HEK293 (cell line): ENCODE results near the gene FAM89A.
A peak's percentile ranks its signal among the peaks of the same experiment; 100 is the strongest.

Experiments
- HOXD13 ChIP-seq: sonication (generic); formaldehyde crosslinking; IDR thresholded peaks from 2 replicates; pipeline ENCODE4 v1.8.0; 2022; ENCODE audit warnings: missing genetic modification reagents, borderline replicate concordance
- RBAK ChIP-seq: fragments of 450-650 bp; formaldehyde crosslinking; IDR thresholded peaks from 2 replicates; pipeline ENCODE4 v1.5.1; 2016; ENCODE audit warnings: missing biosample characterization, missing genetic modification characterization
- REPIN1 ChIP-seq: fragments of 450-650 bp; formaldehyde crosslinking; IDR thresholded peaks from 2 replicates; pipeline ENCODE4 v1.5.1; 2017; ENCODE audit warnings: missing biosample characterization, missing genetic modification characterization, low read depth
- REST ChIP-seq: fragments of 450-650 bp; formaldehyde crosslinking; IDR thresholded peaks from 2 replicates; pipeline ENCODE4 v1.5.1; 2016; ENCODE audit warnings: missing biosample characterization, missing genetic modification characterization
- SALL2 ChIP-seq: fragments of 450-650 bp; formaldehyde crosslinking; IDR thresholded peaks from 2 replicates; pipeline ENCODE4 v1.5.0; 2017; ENCODE audit warnings: missing biosample characterization, mild to moderate bottlenecking, missing genetic modification characterization, borderline replicate concordance
- TCF7L2 ChIP-seq: IDR thresholded peaks from 2 replicates; pipeline ENCODE4 v1.6.1; 2011; ENCODE audit warnings: low read depth, mild to moderate bottlenecking, inconsistent platforms, low read length, moderate library complexity, borderline replicate concordance
- WT1 ChIP-seq: fragments of 450-650 bp; formaldehyde crosslinking; IDR thresholded peaks from 2 replicates; pipeline ENCODE4 v1.5.1; 2016; ENCODE audit warnings: missing biosample characterization, missing genetic modification characterization
- ZBTB20 ChIP-seq: fragments of 450-650 bp; formaldehyde crosslinking; IDR thresholded peaks from 2 replicates; pipeline ENCODE4 v1.5.1; 2016; ENCODE audit warnings: missing biosample characterization, missing genetic modification characterization
- ZBTB7A ChIP-seq: fragments of 450-650 bp; formaldehyde crosslinking; IDR thresholded peaks from 2 replicates; pipeline ENCODE4 v1.5.1; 2016; ENCODE audit warnings: low read depth, missing biosample characterization, missing genetic modification characterization
- ZBTB8A ChIP-seq: fragments of 450-650 bp; formaldehyde crosslinking; IDR thresholded peaks from 2 replicates; pipeline ENCODE4 v1.5.1; 2016; ENCODE audit warnings: missing biosample characterization, missing genetic modification characterization
- ZFHX2 ChIP-seq: fragments of 450-650 bp; formaldehyde crosslinking; conservative IDR thresholded peaks from 2 replicates; pipeline ENCODE4 v1.5.1; 2016; ENCODE audit warnings: missing biosample characterization, missing genetic modification characterization
- ZNF19 ChIP-seq: fragments of 450-650 bp; formaldehyde crosslinking; IDR thresholded peaks from 2 replicates; pipeline ENCODE4; 2016; ENCODE audit warnings: missing biosample characterization, missing genetic modification characterization, low read depth
- ZNF202 ChIP-seq: fragments of 450-650 bp; formaldehyde crosslinking; IDR thresholded peaks from 2 replicates; pipeline ENCODE4 v1.5.1; 2016; ENCODE audit warnings: missing biosample characterization, missing genetic modification characterization, borderline replicate concordance
- ZNF274 ChIP-seq, 2 experiments: fragments of 200-500 bp in 1 of 2; fragments of 450-650 bp in 1 of 2; sonication (Bioruptor generic) in 1 of 2; formaldehyde crosslinking in 1 of 2; IDR thresholded peaks; 2 replicates each; pipeline versions ENCODE4 v1.5.1 to v1.6.1; 2014 to 2016; ENCODE audit warnings: borderline replicate concordance in 1 of 2, inconsistent platforms in 1 of 2, low read length in 1 of 2, missing biosample characterization in 1 of 2, missing genetic modification characterization in 1 of 2
- ZNF354C ChIP-seq: fragments of 450-650 bp; formaldehyde crosslinking; IDR thresholded peaks from 2 replicates; pipeline ENCODE4 v1.5.1; 2016; ENCODE audit warnings: missing biosample characterization, missing genetic modification characterization, low read depth, borderline replicate concordance
- ZNF362 ChIP-seq: fragments of 450-650 bp; formaldehyde crosslinking; IDR thresholded peaks from 2 replicates; pipeline ENCODE4 v1.5.1; 2016; ENCODE audit warnings: missing biosample characterization, missing genetic modification characterization
- ZNF394 ChIP-seq: fragments of 450-650 bp; formaldehyde crosslinking; IDR thresholded peaks from 2 replicates; pipeline ENCODE4 v1.5.1; 2016; ENCODE audit warnings: missing biosample characterization, missing genetic modification characterization, mild to moderate bottlenecking, moderate library complexity, borderline replicate concordance
- ZNF501 ChIP-seq: fragments of 450-650 bp; formaldehyde crosslinking; IDR thresholded peaks from 2 replicates; pipeline ENCODE4 v1.5.1; 2016; ENCODE audit warnings: missing biosample characterization, missing genetic modification characterization
- ZNF596 ChIP-seq: fragments of 450-650 bp; IDR thresholded peaks from 2 replicates; pipeline ENCODE4 v1.5.0; 2018; ENCODE audit warnings: missing biosample characterization, mild to moderate bottlenecking, missing genetic modification characterization, moderate library complexity
- ZNF600 ChIP-seq: fragments of 450-650 bp; formaldehyde crosslinking; IDR thresholded peaks from 2 replicates; pipeline ENCODE4 v1.5.1; 2016; ENCODE audit warnings: missing biosample characterization, missing genetic modification characterization
- ZNF621 ChIP-seq: fragments of 450-650 bp; formaldehyde crosslinking; IDR thresholded peaks from 2 replicates; pipeline ENCODE4 v1.5.1; 2017; ENCODE audit warnings: missing biosample characterization, missing genetic modification characterization
- ZNF664 ChIP-seq: fragments of 450-650 bp; formaldehyde crosslinking; IDR thresholded peaks from 2 replicates; pipeline ENCODE4 v1.5.1; 2016; ENCODE audit warnings: missing biosample characterization, missing genetic modification characterization
- ZNF704 ChIP-seq: fragments of 450-650 bp; formaldehyde crosslinking; IDR thresholded peaks from 2 replicates; pipeline ENCODE4 v1.5.1; 2016; ENCODE audit warnings: missing biosample characterization, missing genetic modification characterization
- ZNF707 ChIP-seq: fragments of 450-650 bp; formaldehyde crosslinking; IDR thresholded peaks from 2 replicates; pipeline ENCODE4 v1.5.1; 2016; ENCODE audit warnings: missing biosample characterization, missing genetic modification characterization
- ZNF76 ChIP-seq: fragments of 450-650 bp; formaldehyde crosslinking; IDR thresholded peaks from 2 replicates; pipeline ENCODE4; 2016; ENCODE audit warnings: low read depth, missing biosample characterization, missing genetic modification characterization, borderline replicate concordance
- ZNF830 ChIP-seq: fragments of 450-650 bp; IDR thresholded peaks from 2 replicates; pipeline ENCODE4 v1.5.0; 2018; ENCODE audit warnings: missing biosample characterization, missing genetic modification characterization, low read depth, mild to moderate bottlenecking, moderate library complexity
- ZSCAN4 ChIP-seq: fragments of 450-650 bp; formaldehyde crosslinking; IDR thresholded peaks from 2 replicates; pipeline ENCODE4 v1.5.1; 2017; ENCODE audit warnings: missing biosample characterization, missing genetic modification characterization
- TF ChIP-seq, protein P1 (sequence below): fragments of 450-650 bp; formaldehyde crosslinking; conservative IDR thresholded peaks from 2 replicates; pipeline ENCODE4 v1.5.1; 2016; ENCODE audit warnings: low read depth, missing biosample characterization, missing genetic modification characterization

FAM89A gene

DNA sequence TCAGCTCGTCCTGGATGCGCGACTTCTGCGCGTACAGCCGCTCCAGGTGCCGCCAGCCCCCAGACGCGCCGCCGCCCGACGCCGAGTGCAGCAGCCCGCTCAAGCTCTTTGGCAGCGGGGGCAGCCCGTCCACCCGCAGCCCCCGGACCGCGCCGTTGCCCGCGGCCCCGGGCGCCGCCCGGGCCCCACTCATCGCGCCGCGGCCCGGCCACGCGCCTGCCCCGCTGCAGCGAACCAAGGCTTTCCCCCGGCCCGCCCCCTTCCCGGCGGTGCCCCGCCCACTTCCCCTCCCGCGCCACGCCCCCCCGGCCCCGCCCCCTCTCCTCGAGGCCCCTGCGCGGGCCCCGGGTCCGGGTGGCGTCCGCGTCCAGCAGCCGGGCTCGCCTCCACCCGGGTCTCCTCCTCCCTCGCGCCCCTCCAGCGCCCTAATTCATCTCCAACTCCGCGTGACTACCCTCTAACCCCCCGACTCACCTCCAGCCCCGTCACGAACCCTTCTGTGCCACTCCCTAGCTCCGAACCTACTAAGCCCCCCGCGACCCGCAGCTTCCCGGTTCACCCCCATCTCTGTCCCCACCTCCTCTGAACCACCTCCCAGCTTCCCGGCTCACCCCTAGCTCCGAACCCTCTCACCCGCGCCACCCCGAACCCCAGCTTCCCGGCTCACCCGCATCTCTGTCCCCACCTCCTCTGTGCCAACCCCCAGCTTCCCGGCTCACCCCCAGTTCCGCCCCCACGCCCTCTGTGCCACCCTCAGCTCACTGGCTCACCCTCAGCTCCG lies at the start of gene FAM89A (continued):
- TF ChIP-seq, protein P1, sequence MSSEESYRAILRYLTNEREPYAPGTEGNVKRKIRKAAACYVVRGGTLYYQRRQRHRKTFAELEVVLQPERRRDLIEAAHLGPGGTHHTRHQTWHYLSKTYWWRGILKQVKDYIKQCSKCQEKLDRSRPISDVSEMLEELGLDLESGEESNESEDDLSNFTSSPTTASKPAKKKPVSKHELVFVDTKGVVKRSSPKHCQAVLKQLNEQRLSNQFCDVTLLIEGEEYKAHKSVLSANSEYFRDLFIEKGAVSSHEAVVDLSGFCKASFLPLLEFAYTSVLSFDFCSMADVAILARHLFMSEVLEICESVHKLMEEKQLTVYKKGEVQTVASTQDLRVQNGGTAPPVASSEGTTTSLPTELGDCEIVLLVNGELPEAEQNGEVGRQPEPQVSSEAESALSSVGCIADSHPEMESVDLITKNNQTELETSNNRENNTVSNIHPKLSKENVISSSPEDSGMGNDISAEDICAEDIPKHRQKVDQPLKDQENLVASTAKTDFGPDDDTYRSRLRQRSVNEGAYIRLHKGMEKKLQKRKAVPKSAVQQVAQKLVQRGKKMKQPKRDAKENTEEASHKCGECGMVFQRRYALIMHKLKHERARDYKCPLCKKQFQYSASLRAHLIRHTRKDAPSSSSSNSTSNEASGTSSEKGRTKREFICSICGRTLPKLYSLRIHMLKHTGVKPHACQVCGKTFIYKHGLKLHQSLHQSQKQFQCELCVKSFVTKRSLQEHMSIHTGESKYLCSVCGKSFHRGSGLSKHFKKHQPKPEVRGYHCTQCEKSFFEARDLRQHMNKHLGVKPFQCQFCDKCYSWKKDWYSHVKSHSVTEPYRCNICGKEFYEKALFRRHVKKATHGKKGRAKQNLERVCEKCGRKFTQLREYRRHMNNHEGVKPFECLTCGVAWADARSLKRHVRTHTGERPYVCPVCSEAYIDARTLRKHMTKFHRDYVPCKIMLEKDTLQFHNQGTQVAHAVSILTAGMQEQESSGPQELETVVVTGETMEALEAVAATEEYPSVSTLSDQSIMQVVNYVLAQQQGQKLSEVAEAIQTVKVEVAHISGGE (tag by site-specific recombination): peak; percentile 68
- TF ChIP-seq ZNF707 (tag by site-specific recombination): no peak
- peak; percentile 98 for TF ChIP-seq ZBTB7A (tag by site-specific recombination)
- TF ChIP-seq ZNF354C: no peak
- TF ChIP-seq REPIN1 (tag by site-specific recombination): peak; percentile 89; the same call in 1 of the 2 replicates
- no peak for TF ChIP-seq ZNF274 (IDR thresholded peaks at IDR 0.05; ENCODE audit: low read length)
- peak; percentile 63; the same call in 1 of the 2 replicates for TF ChIP-seq ZNF274 (tag by site-specific recombination; IDR thresholded peaks at IDR 0.05; ENCODE audit: borderline replicate concordance)
- TF ChIP-seq ZNF664 (tag by site-specific recombination): no peak
- no peak for TF ChIP-seq SALL2 (tag by site-specific recombination)
- no peak for TF ChIP-seq ZNF830 (tag by site-specific recombination)
- TF ChIP-seq REST (tag by site-specific recombination): peak; percentile 51; the same call in 1 of the 2 replicates
- TF ChIP-seq ZNF202 (tag by site-specific recombination): 0 out of 2 replicates have a peak, but pooled peaks have one; percentile 20
- no peak; the same call in 1 of the 2 replicates for TF ChIP-seq ZFHX2 (tag by site-specific recombination)
- peak; percentile 48; the same call in 1 of the 2 replicates for TF ChIP-seq ZSCAN4 (tag by site-specific recombination)
- TF ChIP-seq ZNF596 (tag by site-specific recombination): no peak; the same call in 1 of the 2 replicates
- no peak for TF ChIP-seq ZNF362 (tag by site-specific recombination)
- TF ChIP-seq ZNF394: no peak
- no peak for TF ChIP-seq TCF7L2
- no peak for TF ChIP-seq HOXD13
- TF ChIP-seq ZNF501 (tag by site-specific recombination): peak; percentile 96
- TF ChIP-seq WT1: peak; percentile 76
- TF ChIP-seq ZNF76 (tag by site-specific recombination): peak; percentile 70
- TF ChIP-seq ZNF19 (tag by site-specific recombination): no peak
- no peak for TF ChIP-seq ZNF621
- peak; percentile 76 for TF ChIP-seq ZBTB8A (tag by site-specific recombination)
- peak; percentile 16; the same call in 1 of the 2 replicates for TF ChIP-seq ZNF704 (tag by site-specific recombination)
- no peak for TF ChIP-seq ZNF600
- 0 out of 2 replicates have a peak, but pooled peaks have one; percentile 30 for TF ChIP-seq RBAK
- TF ChIP-seq ZBTB20 (tag by site-specific recombination): peak; percentile 89
